Duodenal mucosa (tissue), 2 donors: ENCODE measurements around the gene DDX55.

Experiments
- H3K27ac ChIP-seq: one replicate; pipeline ENCODE4 v1.7.0; 2013; ENCODE audit warnings: low read depth, low read length
- H3K27me3 ChIP-seq, 2 donors: one replicate each; pipeline ENCODE4 v1.7.0; 2013; ENCODE audit warnings: low read length in 2 of 2, control low read depth in 1 of 2; ENCODE audit not compliant: insufficient read depth in 2 of 2, control insufficient read depth in 1 of 2
- H3K36me3 ChIP-seq, 2 donors: one replicate each; pipeline ENCODE4 v1.7.0; 2013; ENCODE audit warnings: low read length in 2 of 2, control low read depth in 1 of 2; ENCODE audit not compliant: insufficient read depth in 2 of 2, control insufficient read depth in 1 of 2
- H3K4me1 ChIP-seq, 2 donors: one replicate each; pipeline ENCODE4 v1.7.0; 2013; ENCODE audit warnings: low read length in 2 of 2, control low read depth in 1 of 2; ENCODE audit not compliant: insufficient read depth in 2 of 2, control insufficient read depth in 1 of 2
- H3K4me3 ChIP-seq, 2 donors: one replicate each; pipeline ENCODE4 v1.7.0; 2013; ENCODE audit warnings: low read length in 2 of 2, low read depth in 1 of 2
- H3K9ac ChIP-seq, 2 donors: one replicate each; pipeline ENCODE4 v1.7.0; 2013; ENCODE audit warnings: low read length in 2 of 2, low read depth in 1 of 2
- H3K9me3 ChIP-seq, 2 donors: one replicate each; pipeline ENCODE4 v1.7.0; 2013; ENCODE audit warnings: low read length in 2 of 2, control low read depth in 1 of 2; ENCODE audit not compliant: control insufficient read depth in 1 of 2

Gene DDX55

DNA sequence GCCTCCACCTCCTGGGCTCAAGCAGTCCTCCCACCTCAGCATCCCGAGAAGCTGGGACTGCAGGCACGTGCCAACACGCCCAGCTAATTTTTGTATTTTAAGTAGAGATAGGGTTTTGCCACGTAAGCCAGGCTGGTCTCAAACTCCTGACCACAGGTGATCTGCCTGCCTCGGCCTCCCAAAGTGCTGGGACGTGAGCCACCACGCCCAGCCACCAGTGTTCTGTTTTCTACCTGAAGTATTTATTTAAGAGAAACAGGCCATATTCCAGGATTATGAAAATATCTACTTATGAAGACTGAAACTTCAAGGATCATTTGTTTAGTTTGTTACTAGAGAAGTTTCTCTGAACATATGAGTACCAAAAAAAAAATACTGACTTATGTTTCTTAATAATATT lies 42.0 kb downstream of the DDX55 start:
- no peaks in the 10 kb centered on the region for H3K9me3 ChIP-seq
- H3K36me3 ChIP-seq: peaks cover 14 to 48% of the 10 kb centered on the region in 2 donors
- H3K27ac ChIP-seq: no peak overlapping the region
- no peaks in the 10 kb centered on the region for H3K4me1 ChIP-seq
- H3K27me3 ChIP-seq: no peaks in the 10 kb centered on the region
- no peak overlapping the region for H3K4me3 ChIP-seq
- no peak overlapping the region for H3K9ac ChIP-seq

DNA sequence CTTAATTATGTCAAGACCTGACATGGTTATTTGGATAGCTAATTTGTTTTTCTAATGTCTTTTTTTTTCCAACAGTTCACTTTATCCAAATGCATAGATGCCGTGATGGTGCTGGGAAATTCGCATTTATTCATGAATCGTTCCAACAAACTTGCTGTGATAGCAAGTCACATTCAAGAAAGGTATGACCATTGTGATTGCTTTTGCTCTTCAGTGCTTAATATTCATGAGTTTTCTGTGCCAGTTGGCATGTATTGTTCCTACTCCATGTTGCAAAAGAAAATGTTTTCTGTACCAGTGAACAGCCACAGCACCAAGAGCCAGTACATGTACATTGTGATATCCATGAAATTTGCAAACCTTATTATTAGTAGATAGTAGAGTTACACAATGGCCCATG lies 43.5 kb downstream of the DDX55 start:
- H3K36me3 ChIP-seq: peaks cover 8 to 59% of the 10 kb centered on the region in 2 donors
- H3K9ac ChIP-seq: no peak overlapping the region
- no peak overlapping the region for H3K4me3 ChIP-seq
- H3K9me3 ChIP-seq: no peaks in the 10 kb centered on the region
- no peaks in the 10 kb centered on the region for H3K4me1 ChIP-seq
- no peak overlapping the region for H3K27ac ChIP-seq
- no peaks in the 10 kb centered on the region for H3K27me3 ChIP-seq

DNA sequence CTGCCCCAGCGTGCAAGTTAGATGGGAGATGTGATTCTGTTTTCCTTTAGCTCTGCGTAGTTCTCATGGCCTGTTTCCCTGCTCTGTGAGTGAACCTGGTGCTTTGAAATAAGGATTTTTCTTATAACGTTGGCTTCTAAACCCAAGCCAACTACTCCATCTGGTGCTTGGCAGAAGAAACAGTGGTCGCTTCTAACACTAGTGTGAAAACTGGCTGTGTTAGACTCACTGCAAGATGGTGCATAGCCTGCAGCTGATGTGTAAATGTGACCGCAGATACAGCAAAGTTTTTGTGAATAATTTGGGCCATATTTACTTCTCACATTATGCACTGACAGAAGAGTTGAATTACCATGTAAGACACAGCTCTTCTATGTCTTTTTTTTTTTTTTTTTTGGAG lies 44.0 kb downstream of the DDX55 start:
- Histone ChIP-seq H3K27me3 (no peaks in the 10 kb centered on the region), H3K4me3 (no peak overlapping the region), H3K36me3 (peaks cover 8 to 63% of the 10 kb centered on the region in 2 donors), H3K9ac (no peak overlapping the region), H3K4me1 (no peaks in the 10 kb centered on the region), H3K9me3 (no peaks in the 10 kb centered on the region), H3K27ac (no peak overlapping the region)

DNA sequence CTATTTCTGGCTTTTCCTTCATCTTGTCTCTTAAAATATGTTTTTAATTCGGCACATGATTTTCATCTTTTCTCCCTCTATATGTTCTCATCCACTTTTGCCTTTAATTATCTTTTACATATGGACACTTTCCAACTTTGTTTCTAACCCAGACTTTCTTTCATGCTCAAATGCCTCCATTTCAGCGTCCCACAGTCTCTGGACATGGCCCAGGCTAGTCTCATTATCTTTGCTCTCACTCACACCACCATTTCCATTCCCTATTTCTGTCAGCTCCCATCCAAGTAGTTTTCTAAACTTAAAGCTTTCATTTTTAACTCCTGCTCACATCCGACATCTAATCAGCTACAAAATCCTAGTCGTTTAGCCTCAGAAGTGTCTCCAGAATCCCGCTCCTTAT lies 46.5 kb downstream of the DDX55 start:
- peaks cover 11 to 58% of the 10 kb centered on the region in 2 donors for H3K36me3 ChIP-seq
- no peak overlapping the region for H3K9ac ChIP-seq
- H3K9me3 ChIP-seq: no peaks in the 10 kb centered on the region
- H3K27me3 ChIP-seq: no peaks in the 10 kb centered on the region
- H3K4me1 ChIP-seq: no peaks in the 10 kb centered on the region
- H3K4me3 ChIP-seq: no peak overlapping the region
- no peak overlapping the region for H3K27ac ChIP-seq

DNA sequence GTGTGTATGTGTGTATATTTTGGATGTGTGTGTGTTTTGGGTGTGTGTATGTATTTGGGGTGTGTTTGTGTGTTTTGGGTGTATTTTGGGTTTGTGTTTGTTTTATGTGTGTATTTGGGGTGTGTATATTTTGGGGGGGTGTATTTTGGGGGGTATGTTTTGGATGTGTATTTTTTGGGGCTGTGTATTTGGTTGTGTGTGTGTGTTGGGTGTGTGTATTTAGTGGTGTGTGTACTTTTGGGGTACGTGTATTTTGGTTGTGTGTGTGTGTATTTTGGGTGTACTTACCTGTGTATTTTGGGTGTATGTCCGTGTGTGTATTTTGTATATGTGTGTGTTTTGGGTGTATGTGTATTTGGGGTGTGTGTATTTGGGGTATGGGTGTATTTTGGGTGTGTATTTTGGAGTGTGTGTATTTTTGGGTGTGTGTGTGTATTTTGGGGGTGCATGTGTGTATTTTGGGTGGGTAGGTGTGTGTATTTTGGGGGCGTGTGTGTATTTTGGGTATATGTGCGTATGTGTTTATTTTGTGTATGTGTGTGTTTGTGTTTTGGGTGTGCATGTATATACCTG lies 52.3 kb downstream of the DDX55 start:
- H3K9ac ChIP-seq: no peak overlapping the region
- H3K27me3 ChIP-seq: no peaks in the 10 kb centered on the region
- H3K36me3 ChIP-seq: peaks cover 17 to 49% of the 10 kb centered on the region in 2 donors
- no peaks in the 10 kb centered on the region for H3K9me3 ChIP-seq
- no peaks in the 10 kb centered on the region for H3K4me1 ChIP-seq
- no peak overlapping the region for H3K27ac ChIP-seq
- H3K4me3 ChIP-seq: no peak overlapping the region

DNA sequence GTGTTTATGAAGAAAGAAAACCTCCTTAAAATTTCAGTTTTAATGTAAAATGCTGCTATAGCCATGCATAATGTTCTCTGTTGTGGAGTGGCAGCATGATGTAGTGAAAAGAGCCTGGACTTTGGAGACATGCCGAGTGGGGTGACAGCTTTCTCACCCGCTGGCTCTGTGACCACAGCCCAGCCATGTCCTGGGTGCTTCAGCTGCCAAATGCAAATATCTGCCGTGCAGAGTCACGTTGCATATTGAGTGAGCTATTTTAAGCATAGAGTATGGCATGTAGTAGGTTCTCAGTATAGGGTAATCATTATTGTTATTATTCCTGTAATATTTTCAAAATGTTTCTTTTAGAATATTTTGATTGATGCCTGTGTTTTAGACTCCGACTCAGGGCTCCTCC lies 53.5 kb downstream of the DDX55 start:
- Histone ChIP-seq H3K27me3 (no peaks in the 10 kb centered on the region), H3K36me3 (peaks cover 17 to 47% of the 10 kb centered on the region in 2 donors), H3K4me3 (no peak overlapping the region), H3K4me1 (no peaks in the 10 kb centered on the region), H3K9me3 (no peaks in the 10 kb centered on the region), H3K9ac (no peak overlapping the region), H3K27ac (no peak overlapping the region)

DNA sequence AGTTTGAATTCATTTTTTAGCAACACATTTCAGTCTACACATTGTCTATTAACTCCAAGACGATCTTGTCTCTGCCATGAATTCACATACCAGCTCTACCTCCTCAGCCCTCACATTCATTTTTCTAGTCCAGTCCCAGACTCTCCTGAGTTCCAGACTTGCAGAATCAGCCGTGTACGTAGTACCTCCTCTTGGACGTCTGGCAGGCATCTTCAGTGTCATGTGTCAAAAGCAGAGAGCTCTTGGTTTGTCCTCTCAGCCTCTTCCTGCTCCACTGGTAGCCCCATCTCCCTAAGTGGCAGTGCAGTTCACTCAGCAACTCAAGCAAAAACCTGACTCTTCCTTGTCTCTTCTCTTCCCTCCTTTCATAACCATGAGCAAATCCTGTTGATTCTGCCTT lies 54.5 kb downstream of the DDX55 start:
- H3K9ac ChIP-seq: no peak overlapping the region
- peaks cover 17 to 40% of the 10 kb centered on the region in 2 donors for H3K36me3 ChIP-seq

DNA sequence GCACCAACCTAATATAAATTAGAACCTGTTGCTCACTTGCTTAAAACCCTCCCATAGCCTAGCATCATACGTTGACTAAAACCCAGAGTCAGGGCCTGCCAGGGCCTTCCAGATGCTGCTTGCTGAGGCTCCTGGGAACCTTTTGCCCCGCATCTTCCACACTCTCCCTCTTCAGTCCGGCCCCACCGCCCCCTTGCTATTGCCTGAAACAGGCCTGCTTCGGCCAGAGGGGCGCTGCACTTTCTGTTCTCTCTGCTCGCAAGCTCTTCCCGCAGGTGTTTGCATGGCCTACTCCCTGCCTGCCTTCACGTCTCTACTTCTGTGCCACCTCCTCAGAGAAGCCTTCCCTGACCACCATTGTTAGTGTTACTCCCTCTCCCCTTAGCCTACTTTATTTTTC lies 55.3 kb downstream of the DDX55 start:
- no peak overlapping the region for H3K27ac ChIP-seq
- no peak overlapping the region for H3K9ac ChIP-seq
- no peak overlapping the region for H3K4me3 ChIP-seq
- no peaks in the 10 kb centered on the region for H3K4me1 ChIP-seq
- peaks cover 14 to 35% of the 10 kb centered on the region in 2 donors for H3K36me3 ChIP-seq
- H3K9me3 ChIP-seq: no peaks in the 10 kb centered on the region
- no peaks in the 10 kb centered on the region for H3K27me3 ChIP-seq

More for the DNA sequence above, 54.5 kb downstream of the DDX55 start:
- Histone ChIP-seq H3K4me3 (no peak overlapping the region), H3K4me1 (no peaks in the 10 kb centered on the region), H3K9me3 (no peaks in the 10 kb centered on the region), H3K27me3 (no peaks in the 10 kb centered on the region), H3K27ac (no peak overlapping the region)

DNA sequence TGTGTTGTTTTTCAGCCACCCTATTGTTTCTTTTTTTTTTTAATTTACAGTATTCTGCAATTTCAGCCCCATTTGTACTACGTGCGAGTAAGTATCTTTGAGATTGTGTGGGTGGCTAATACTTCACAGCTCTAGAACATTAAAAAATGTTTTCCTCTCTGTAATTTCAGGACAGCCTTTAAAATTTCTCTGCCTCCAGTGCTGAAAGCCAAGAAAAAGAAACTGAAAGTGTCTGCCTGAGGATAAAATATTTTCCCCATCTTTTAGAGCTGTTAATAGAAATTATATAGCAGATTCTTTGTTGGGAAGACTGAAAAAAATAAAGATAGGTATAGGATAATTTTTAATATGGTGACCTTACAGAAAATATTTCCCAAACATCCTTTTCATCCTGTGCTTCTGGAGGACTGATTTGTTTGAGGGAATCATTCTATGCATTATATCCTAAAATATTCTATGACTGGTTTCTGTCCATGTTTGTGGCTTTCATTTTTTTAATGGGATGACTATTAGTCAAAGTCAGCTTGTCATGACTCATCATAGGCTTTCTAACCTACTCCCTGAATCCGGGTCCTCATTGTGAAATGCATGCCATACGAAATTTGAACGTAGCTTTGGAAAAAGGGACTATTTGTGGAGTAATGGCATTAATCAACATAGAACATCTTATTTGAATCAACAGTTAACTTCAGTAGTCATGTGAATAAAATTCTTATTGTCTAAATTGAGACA lies 58.3 kb downstream of the DDX55 start:
- H3K36me3 ChIP-seq: peaks cover 6 to 26% of the 10 kb centered on the region in 2 donors
- no peak overlapping the region for H3K9ac ChIP-seq
- H3K27me3 ChIP-seq: no peaks in the 10 kb centered on the region
- H3K4me1 ChIP-seq: no peaks in the 10 kb centered on the region
- no peak overlapping the region for H3K4me3 ChIP-seq
- no peak overlapping the region for H3K27ac ChIP-seq
- no peaks in the 10 kb centered on the region for H3K9me3 ChIP-seq

DNA sequence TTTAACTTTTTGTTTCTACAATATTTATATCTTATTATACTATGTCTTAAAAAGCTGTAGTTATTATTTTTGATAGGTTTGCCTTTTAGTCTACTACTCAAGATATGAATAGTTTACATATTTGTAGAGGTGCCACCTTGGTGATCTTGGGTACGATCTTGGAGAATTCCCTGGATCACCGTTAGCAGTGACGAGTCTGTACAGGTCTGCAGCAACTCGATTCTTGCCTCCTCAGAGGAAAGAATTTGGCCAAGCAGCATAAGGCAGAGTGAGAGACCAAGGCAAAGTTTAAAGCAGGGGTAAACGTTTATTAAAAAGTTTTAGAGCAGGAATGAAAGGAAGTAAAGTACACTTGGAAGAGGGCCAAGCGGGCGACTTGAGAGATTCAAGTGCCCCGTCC lies 65.9 kb downstream of the DDX55 start:
- H3K9me3 ChIP-seq: no peaks in the 10 kb centered on the region
- no peak overlapping the region for H3K27ac ChIP-seq
- no peak overlapping the region for H3K9ac ChIP-seq
- H3K27me3 ChIP-seq: no peaks in the 10 kb centered on the region
- H3K4me3 ChIP-seq: no peak overlapping the region
- no peaks in the 10 kb centered on the region for H3K36me3 ChIP-seq
- peaks cover 0 to 9% of the 10 kb centered on the region in 2 donors for H3K4me1 ChIP-seq
